Measurements from ENCODE around the gene ASTN2. TPM values are rescaled to one million over a fixed set of nuclear protein-coding genes. Genes with fewer than 3 reads are reported as not detected.

Gene ASTN2
- total RNA-seq, 1 experiment from 2014 or later, result 4.8 TPM

DNA sequence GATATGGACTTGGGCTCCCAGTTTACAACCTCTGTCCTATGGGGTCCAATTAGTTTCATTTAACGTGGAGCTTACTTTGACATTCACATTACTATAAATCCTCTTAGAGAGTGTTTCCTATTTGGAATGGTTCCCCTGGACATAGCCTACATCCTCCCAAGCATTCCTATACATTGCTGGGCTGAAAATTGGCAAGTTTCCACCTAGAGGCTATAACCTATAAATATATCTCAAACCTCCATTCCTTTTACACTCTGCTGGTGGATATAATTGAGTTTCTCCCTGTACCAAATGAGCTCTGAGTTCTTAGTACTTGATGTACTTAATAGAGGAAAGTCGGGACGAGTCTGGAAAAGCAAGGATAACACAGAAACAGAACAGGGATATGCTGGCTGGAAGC is 172.8 kb downstream of the ASTN2 start:
- CTCF ChIA-PET, result no interaction called here
- Histone ChIP-seq H3K4me1 (ENCODE audit: control insufficient read depth in 1 of 2, insufficient read depth in 2 of 2, low read length in 2 of 2) (no peaks in the 10 kb centered on the region), H3K36me3 (ENCODE audit: control insufficient read depth in 1 of 2, insufficient read depth in 2 of 2, low read length in 2 of 2) (no peaks in the 10 kb centered on the region), H3K4me2 (ENCODE audit: low read length) (no peak overlapping the region), H4K20me1 (ENCODE audit: insufficient read depth) (no peaks in the 10 kb centered on the region), H3K27ac (ENCODE audit: low read depth, low read length) (no peak overlapping the region), H3K9ac (ENCODE audit: low read length) (no peak overlapping the region), H3K9me3 (ENCODE audit: control insufficient read depth in 1 of 2, insufficient read depth in 1 of 2, low read depth in 1 of 2, low read length in 2 of 2) (peaks cover 0 to 4% of the 10 kb centered on the region in 2 experiments; a peak in 2 of 4 replicates), H3K4me3 (replicated peaks in 1 of 2; ENCODE audit: low read depth in 1 of 2, low read length in 2 of 2) (no peak overlapping the region), H3K27me3 (ENCODE audit: insufficient read depth, low read length) (no peaks in the 10 kb centered on the region), H3K79me2 (ENCODE audit: insufficient read depth, low read length) (no peaks in the 10 kb centered on the region), H3K9me2 (ENCODE audit: insufficient read depth) (no peaks in the 10 kb centered on the region), H2AFZ (ENCODE audit: low read depth, low read length, poor library complexity, severe bottlenecking) (no peak overlapping the region)
- no peak for ATAC-seq
- RAD21 ChIA-PET (ENCODE audit: low non-redundant PET in 1 of 2, low total read pairs in 2 of 2, uncharacterized antibody in 2 of 2, unreplicated experiment in 2 of 2), result no interaction called here
- intact Hi-C loops (cut with micrococcal nuclease), result no loop called here
- TF ChIP-seq POLR2AphosphoS5 (IDR thresholded peaks at IDR 0.05; ENCODE audit: low read depth, low read length) (no peak), POLR2A (IDR thresholded peaks at IDR 0.05; ENCODE audit: borderline replicate concordance, extremely low read depth, insufficient read depth, insufficient read length) (no peak), YY1 (IDR thresholded peaks at IDR 0.05; ENCODE audit: extremely low read depth, insufficient replicate concordance, low read depth, low read length) (no peak), FOSL1 (IDR thresholded peaks at IDR 0.05; ENCODE audit: low read depth) (no peak), CBX3 (IDR thresholded peaks at IDR 0.05; ENCODE audit: low read depth) (no peak), RAD21 (IDR thresholded peaks at IDR 0.05; ENCODE audit: low read depth) (no peak), SRF (IDR thresholded peaks at IDR 0.05; ENCODE audit: low read depth) (no peak), EZH2 (IDR thresholded peaks at IDR 0.05) (no peak), ZNF274 (IDR thresholded peaks at IDR 0.05; ENCODE audit: low read depth, low read length) (no peak), SIN3A (IDR thresholded peaks at IDR 0.05; ENCODE audit: low read depth) (no peak), EGR1 (IDR thresholded peaks at IDR 0.05; ENCODE audit: low read depth) (no peak), ZFX (IDR thresholded peaks at IDR 0.05) (no peak), TCF7L2 (IDR thresholded peaks at IDR 0.05; ENCODE audit: borderline replicate concordance, extremely low read depth, insufficient read depth, insufficient read length) (no peak)
- TF ChIP-seq, protein P1, sequence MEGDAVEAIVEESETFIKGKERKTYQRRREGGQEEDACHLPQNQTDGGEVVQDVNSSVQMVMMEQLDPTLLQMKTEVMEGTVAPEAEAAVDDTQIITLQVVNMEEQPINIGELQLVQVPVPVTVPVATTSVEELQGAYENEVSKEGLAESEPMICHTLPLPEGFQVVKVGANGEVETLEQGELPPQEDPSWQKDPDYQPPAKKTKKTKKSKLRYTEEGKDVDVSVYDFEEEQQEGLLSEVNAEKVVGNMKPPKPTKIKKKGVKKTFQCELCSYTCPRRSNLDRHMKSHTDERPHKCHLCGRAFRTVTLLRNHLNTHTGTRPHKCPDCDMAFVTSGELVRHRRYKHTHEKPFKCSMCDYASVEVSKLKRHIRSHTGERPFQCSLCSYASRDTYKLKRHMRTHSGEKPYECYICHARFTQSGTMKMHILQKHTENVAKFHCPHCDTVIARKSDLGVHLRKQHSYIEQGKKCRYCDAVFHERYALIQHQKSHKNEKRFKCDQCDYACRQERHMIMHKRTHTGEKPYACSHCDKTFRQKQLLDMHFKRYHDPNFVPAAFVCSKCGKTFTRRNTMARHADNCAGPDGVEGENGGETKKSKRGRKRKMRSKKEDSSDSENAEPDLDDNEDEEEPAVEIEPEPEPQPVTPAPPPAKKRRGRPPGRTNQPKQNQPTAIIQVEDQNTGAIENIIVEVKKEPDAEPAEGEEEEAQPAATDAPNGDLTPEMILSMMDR (IDR thresholded peaks at IDR 0.05 in 2 of 3, conservative IDR thresholded peaks at IDR 0.05 in 1 of 3; ENCODE audit: borderline replicate concordance in 1 of 3, insufficient read depth in 1 of 3, low read depth in 2 of 3, low read length in 2 of 3), result no peak
- TF ChIP-seq, protein P2, sequence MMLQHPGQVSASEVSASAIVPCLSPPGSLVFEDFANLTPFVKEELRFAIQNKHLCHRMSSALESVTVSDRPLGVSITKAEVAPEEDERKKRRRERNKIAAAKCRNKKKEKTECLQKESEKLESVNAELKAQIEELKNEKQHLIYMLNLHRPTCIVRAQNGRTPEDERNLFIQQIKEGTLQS (IDR thresholded peaks at IDR 0.05), result no peak
- TF ChIP-seq, protein P3, sequence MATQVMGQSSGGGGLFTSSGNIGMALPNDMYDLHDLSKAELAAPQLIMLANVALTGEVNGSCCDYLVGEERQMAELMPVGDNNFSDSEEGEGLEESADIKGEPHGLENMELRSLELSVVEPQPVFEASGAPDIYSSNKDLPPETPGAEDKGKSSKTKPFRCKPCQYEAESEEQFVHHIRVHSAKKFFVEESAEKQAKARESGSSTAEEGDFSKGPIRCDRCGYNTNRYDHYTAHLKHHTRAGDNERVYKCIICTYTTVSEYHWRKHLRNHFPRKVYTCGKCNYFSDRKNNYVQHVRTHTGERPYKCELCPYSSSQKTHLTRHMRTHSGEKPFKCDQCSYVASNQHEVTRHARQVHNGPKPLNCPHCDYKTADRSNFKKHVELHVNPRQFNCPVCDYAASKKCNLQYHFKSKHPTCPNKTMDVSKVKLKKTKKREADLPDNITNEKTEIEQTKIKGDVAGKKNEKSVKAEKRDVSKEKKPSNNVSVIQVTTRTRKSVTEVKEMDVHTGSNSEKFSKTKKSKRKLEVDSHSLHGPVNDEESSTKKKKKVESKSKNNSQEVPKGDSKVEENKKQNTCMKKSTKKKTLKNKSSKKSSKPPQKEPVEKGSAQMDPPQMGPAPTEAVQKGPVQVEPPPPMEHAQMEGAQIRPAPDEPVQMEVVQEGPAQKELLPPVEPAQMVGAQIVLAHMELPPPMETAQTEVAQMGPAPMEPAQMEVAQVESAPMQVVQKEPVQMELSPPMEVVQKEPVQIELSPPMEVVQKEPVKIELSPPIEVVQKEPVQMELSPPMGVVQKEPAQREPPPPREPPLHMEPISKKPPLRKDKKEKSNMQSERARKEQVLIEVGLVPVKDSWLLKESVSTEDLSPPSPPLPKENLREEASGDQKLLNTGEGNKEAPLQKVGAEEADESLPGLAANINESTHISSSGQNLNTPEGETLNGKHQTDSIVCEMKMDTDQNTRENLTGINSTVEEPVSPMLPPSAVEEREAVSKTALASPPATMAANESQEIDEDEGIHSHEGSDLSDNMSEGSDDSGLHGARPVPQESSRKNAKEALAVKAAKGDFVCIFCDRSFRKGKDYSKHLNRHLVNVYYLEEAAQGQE (IDR thresholded peaks at IDR 0.05; ENCODE audit: low read depth), result no peak
- BruUV-seq (replicated peaks), result no TSS peak
- POLR2A ChIA-PET, result no interaction called here
- no peak for DNase-seq (ENCODE audit: low read depth, low spot score)
